ENCODE results near the gene NHS. TPM values are rescaled to one million over a fixed set of nuclear protein-coding genes. Genes with fewer than 3 reads are reported as not detected.

Gene NHS
- total RNA-seq, result 1 to 10 TPM; 1.2 to 2.7 TPM

DNA sequence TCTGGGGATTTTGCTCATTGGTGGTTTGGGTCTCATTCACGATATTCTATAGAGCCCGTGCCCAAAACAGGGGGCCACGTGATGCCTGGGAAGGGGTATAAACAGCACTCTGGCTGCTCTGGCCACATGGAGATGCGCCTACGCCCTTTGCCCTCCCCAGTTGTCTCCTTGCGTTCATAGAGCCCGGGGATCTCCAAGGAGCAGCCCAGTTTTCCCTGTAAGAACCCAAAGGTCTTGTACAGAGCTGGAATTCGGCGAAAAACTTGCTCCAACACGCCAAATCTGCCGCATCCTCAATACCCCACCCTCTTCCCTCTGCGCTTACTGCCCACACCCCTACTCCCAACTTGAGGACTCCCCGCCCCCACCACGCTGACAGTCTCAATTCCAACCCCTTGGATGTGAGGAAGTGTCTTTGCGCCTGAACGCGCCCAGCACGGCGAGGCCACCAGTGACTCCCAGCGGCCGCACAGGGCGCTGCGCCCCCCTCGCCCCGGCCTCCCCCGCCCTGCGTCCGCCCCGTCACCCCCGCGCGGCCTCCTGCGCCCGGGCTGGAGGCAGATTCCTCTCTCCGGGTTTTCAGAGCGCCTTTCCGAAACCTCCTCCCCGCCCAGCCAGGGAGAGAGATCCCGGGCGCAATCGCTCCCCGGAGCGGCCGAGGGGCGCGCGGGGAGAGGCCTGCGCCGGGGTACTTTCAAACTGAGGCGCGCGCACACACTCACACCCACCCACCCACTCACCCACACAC is at the start of gene NHS:
Gene NHS (plus strand): TSS at position 582 of the 748 bp plus-strand sequence. CDS start 558 bp downstream, outside the sequence.
- peak in 1 of 2 donors; percentile 26 for ATAC-seq
- DNase-seq (ENCODE audit: low spot score in 2 of 2), result no peak
- no peak within 1 kb of the TSS for H3K27ac Mint-ChIP-seq
- peaks cover 0 to 1% of the 10 kb centered on the region in 2 donors for H3K36me3 Mint-ChIP-seq
- H3K9me3 Mint-ChIP-seq, result peaks cover 1 to 2% of the 10 kb centered on the region in 2 donors

DNA sequence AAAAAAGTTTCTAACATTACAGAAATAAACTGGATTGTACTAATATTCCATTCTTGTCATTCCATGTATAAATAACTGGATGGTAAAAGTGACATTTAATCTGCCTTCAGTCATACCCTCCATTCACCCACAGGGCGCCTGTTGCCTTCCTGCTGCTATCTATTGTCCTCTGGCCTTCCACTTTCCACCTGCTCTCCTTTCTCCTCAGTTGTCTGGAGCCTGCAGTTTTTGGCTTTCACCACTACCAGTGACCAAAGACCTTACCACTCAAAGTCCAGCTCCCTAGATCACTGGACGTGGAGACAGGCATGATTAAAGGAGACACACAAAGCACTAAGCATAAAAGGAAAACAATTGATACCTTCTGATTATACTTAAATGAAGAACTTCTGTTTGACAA is 46.2 kb upstream of the NHS start:
- H3K36me3 Mint-ChIP-seq, result no peaks in the 10 kb centered on the region
- DNase-seq (ENCODE audit: low spot score in 2 of 2), result no peak
- ATAC-seq, result no peak
- no peaks in the 10 kb centered on the region for H3K9me3 Mint-ChIP-seq
- H3K27ac Mint-ChIP-seq, result no peak overlapping the region

DNA sequence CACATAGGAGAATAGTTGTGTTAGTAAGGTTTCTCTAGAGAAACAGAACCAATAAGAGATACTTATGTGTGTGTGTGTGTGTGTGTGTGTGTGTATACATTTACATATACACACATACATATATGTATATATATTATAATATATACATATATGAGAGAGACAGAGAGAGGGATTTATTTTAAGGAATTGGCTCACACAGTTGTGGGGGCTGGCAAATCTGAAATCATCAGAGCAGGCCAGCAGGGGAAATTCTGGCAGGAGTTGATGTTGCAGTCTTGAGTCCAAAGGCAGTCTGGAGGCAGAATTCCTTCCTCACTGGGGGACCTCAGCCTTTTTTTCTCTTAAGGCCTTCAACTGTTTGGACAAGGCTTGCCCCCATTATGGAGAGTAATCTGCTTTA is 38.6 kb upstream of the NHS start:
- ATAC-seq (no peak), DNase-seq (ENCODE audit: low spot score in 2 of 2) (no peak)
- no peaks in the 10 kb centered on the region for H3K9me3 Mint-ChIP-seq
- no peaks in the 10 kb centered on the region for H3K36me3 Mint-ChIP-seq
- no peak overlapping the region for H3K27ac Mint-ChIP-seq

DNA sequence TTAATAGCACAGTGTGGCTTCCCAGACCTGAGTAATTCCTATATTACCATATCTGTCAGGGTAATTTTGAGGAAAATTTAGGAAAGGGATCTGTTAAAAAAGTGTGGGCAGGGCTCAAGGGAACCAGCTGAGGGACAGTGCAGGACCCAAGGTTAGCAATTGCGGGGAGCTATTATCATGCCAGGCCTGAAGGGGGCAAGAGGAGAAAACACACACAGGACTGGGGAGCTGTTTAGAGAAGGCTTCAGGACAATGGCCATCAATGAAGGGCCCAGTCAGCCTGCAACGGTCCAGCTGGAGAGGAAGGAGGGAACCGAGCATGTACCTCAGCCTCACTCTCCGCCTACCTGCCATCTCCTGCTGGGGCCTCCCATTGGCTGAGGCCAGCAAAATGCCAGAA is 19.0 kb upstream of the NHS start:
- ATAC-seq, result peak in 1 of 2 donors; percentile 40
- no peak overlapping the region for H3K27ac Mint-ChIP-seq
- no peak for DNase-seq (ENCODE audit: low spot score in 2 of 2)
- peaks cover 0 to 4% of the 10 kb centered on the region in 2 donors for H3K9me3 Mint-ChIP-seq
- H3K36me3 Mint-ChIP-seq, result no peaks in the 10 kb centered on the region

DNA sequence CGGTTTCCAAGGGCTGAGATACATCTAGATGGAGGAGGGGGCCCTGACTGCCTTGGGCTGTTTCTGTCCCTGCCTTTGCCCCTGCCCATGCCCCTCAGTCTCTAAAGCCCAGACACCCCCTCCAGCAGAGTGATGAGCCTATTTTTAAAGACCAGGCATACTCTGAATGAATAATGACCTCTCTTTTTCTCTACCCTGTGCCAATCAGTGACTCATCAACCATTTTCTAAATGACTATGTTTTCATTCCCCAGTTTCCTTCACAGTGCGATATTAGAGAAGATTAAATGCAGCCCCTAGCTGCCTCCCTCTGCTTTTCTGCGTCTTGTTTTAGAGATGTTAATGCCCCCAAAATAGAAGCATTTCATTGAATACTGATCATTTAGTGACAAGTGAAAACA is 15.5 kb upstream of the NHS start:
- peak in 1 of 2 donors; percentile 43 for ATAC-seq
- DNase-seq (ENCODE audit: low spot score in 2 of 2), result no peak
- Mint-ChIP-seq H3K9me3 (peaks cover 0 to 1% of the 10 kb centered on the region in 2 donors), H3K27ac (no peak overlapping the region), H3K36me3 (no peaks in the 10 kb centered on the region)

DNA sequence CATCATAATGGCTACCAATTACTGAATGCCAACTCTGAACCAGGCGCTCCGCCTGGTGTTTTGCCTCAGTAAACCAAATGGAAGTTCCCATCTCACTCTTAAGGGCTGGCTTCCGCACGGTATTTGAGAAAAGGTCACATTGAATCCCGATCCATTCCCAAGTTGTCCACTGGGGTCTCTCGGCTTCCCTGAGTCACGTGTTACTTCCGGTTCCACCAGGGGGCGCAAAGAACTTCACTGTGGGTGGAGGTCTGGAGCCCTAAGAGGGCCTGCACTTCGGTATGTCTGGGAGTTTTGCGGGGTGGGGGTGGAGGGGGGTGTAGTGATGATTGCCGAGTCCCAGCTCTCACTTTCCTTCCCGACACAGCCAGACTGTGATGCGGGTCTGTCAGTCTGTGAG is 13.4 kb upstream of the NHS start:
- Mint-ChIP-seq H3K36me3 (no peaks in the 10 kb centered on the region), H3K27ac (no peak overlapping the region), H3K9me3 (no peaks in the 10 kb centered on the region)
- DNase-seq (ENCODE audit: low spot score in 2 of 2), result no peak
- ATAC-seq, result no peak

DNA sequence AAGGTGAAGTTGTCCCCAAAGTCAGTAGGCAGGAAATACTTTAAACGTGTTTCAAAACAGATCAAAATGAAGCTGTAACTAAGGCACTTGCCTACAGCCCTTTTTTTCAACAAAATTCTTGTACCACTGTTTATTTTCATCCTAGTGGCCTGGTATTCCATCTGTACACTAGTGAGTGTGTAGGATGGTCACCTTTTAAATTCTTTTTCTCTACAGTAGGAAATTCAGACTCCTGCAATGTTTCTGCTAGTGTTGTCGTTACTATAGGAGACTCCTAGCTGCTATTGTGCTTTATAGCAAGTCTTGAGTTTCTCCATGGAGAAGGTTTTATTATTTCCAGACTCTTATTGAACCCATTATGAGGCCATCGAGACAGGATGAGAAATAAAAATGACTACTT is 7.0 kb upstream of the NHS start:
- no peak for DNase-seq (ENCODE audit: low spot score in 2 of 2)
- H3K9me3 Mint-ChIP-seq, result no peaks in the 10 kb centered on the region
- H3K27ac Mint-ChIP-seq, result no peak overlapping the region
- H3K36me3 Mint-ChIP-seq, result no peaks in the 10 kb centered on the region
- no peak for ATAC-seq

DNA sequence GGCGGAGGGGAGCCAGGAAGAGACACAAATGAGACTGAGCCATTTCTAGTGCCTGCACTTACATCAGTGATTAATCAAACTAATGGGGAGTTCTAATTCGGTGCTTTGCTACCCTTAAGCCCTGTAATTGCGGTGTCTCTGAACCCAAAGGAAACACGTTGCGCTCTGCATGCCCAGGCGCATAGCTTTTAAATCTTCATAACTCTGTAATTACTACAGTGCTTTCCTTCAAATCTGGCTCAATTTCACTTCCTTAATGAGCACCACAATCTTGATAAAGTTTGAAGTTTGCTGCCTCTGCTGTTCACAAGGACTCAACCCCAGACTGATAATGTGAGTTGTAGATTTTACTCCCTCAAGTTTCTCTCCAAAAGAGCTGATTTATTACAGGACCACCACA is 5.7 kb upstream of the NHS start:
- Mint-ChIP-seq H3K27ac (no peak overlapping the region), H3K9me3 (no peaks in the 10 kb centered on the region), H3K36me3 (no peaks in the 10 kb centered on the region)
- no peak for ATAC-seq
- no peak for DNase-seq (ENCODE audit: low spot score in 2 of 2)

DNA sequence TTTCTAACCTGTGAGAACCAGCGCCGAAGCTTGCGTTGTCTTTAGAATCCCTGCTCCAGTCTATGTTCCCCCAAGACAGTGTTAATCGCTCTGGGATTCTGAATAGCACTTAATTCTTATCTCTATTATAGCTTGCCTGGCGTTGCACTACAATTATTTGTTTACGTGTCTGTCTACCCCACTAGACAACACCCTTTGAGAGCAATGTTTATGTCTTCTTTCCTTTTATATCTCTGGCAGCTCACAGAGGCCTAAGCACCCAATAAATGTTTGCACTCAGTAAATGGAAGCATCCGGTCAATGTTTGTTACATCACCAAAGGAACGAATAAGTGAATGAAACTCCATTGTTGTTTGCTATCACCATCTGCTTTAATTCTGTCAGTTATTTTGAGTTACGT is 4.8 kb upstream of the NHS start:
- Mint-ChIP-seq H3K36me3 (no peaks in the 10 kb centered on the region), H3K27ac (no peak overlapping the region), H3K9me3 (no peaks in the 10 kb centered on the region)
- ATAC-seq (no peak), DNase-seq (ENCODE audit: low spot score in 2 of 2) (no peak)

DNA sequence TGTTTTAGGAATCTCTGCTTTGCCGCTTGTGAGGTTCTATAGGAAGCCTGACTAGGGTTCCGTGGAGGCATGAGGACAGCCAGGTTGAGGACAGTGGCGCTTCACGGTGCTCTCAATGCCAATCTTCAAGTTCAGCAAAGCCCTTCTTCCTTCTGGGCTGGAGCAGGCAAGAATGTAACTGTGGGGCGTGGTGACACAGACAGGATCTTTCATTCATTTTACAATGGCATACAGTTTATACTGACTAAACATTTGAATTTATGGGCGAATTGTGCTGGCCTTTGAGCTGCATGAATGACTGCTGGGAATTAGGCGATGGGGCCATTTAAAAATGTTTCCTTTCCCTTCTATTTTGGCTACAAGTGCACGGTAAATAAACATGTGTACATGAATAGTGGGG is 2.9 kb upstream of the NHS start:
- no peak for ATAC-seq
- no peak overlapping the region for H3K27ac Mint-ChIP-seq
- no peaks in the 10 kb centered on the region for H3K9me3 Mint-ChIP-seq
- no peaks in the 10 kb centered on the region for H3K36me3 Mint-ChIP-seq
- no peak for DNase-seq (ENCODE audit: low spot score in 2 of 2)

DNA sequence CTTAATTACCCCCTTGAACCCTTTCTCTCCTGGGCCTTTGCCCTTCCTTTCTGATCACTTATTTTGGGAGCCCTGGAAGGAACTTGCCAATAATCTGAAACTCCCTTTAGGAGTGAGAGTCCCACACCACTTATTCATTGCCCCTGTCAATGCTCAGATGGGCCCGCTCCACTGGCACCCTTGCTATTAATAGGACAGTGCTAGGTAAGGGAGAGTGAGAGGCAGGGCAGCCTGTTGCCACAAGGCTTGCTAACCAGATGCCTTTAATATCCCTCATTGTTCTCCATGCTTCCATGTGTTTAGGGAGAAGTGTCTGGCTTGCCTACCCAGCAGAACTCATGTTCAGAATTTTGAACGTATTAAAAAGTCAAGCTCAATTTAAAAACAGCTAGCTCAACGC is 1.7 kb upstream of the NHS start:
- DNase-seq (ENCODE audit: low spot score in 2 of 2), result no peak
- no peaks in the 10 kb centered on the region for H3K36me3 Mint-ChIP-seq
- ATAC-seq, result no peak
- no peak overlapping the region for H3K27ac Mint-ChIP-seq
- H3K9me3 Mint-ChIP-seq, result no peaks in the 10 kb centered on the region

DNA sequence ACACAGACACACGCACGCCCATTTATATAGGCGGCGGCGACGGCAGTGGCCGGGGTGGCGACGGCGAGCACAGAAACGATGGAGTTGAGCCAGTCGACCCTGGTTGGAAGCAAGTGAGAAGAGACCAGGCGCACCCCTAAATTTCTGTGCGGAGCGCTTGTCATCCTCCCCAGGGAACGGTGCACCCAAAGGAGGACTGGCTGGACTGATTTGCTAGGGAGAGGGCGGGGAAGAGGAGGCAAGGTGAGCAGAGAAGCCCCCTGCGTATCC is 302 bp downstream of the NHS start:
- DNase-seq (ENCODE audit: low spot score in 2 of 2), result no peak
- H3K27ac Mint-ChIP-seq, result no peak overlapping the region
- H3K36me3 Mint-ChIP-seq, result peaks cover 0 to 5% of the 10 kb centered on the region in 2 donors
- ATAC-seq, result no peak
- peaks cover 5% of the 10 kb centered on the region in 2 donors for H3K9me3 Mint-ChIP-seq

DNA sequence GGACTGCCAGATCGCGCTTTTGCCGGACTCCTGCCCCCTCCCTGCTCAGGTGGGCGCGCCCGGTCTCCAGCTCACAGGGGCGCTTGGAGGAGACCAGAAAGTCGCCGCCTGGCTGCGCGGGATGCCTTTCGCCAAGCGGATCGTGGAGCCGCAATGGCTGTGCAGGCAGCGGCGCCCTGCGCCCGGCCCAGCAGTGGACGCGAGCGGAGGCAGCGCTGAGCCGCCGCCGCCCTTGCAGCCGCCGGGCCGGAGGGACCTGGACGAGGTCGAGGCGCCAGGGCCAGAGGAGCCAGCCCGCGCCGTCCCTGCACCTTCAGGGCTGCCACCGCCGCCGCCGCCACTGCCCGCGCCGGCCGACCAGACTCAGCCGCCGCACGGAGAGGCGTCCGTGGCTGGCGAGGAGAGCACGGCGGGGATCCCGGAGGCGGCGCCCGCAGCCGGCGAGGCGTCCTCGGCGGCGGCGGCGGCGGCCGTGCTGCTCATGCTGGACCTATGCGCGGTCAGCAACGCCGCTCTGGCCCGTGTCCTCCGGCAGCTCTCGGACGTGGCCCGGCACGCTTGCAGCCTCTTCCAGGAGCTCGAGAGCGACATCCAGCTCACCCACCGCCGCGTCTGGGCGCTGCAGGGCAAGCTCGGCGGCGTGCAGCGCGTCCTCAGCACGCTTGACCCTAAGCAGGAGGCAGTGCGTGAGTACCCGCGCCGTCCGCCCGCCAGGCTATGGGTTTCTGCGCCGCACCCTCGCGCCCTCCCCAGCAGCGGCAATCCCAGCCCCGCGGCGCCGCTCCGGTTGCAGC is 834 bp downstream of the NHS start:
- peaks cover 5 to 9% of the 10 kb centered on the region in 2 donors for H3K9me3 Mint-ChIP-seq
- ATAC-seq (no peak), DNase-seq (ENCODE audit: low spot score in 2 of 2) (no peak)
- peaks cover 0 to 8% of the 10 kb centered on the region in 2 donors for H3K36me3 Mint-ChIP-seq
- no peak overlapping the region for H3K27ac Mint-ChIP-seq

DNA sequence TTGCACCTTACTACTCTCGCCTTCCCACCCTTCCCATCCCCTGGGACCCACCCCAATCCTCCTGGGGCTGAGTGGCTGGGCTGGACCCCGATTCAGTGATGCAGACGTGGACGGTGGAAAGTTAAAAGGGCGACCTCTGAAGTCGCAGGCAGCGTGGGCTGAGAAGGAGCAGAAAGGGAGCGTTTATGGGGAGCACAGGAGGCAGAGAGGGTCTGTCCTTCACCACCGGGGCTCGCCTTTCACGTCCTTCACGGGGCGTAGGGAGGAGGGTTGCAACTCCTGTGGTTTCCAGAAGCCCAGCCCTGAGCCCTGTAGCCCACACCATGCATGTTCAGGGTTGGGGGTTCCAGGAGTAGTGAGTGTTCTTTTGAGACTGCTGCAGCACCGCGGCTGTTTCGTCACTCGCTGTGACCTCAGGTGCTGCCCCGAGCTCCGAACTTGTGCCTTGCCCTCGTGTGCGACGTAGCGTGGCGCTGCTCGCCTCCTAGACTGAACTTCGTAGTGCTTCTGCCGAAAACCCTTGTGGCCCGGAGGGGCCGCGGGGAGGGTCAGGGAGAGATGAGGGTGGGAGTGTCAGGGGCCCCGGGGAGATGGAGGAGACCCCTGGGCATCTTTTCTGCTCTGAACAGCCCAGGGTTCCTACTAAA is 1.6 kb downstream of the NHS start:
- ATAC-seq (no peak), DNase-seq (ENCODE audit: low spot score in 2 of 2) (no peak)
- peaks cover 0 to 10% of the 10 kb centered on the region in 2 donors for H3K36me3 Mint-ChIP-seq
- H3K9me3 Mint-ChIP-seq, result peaks cover 5 to 11% of the 10 kb centered on the region in 2 donors
- no peak overlapping the region for H3K27ac Mint-ChIP-seq

DNA sequence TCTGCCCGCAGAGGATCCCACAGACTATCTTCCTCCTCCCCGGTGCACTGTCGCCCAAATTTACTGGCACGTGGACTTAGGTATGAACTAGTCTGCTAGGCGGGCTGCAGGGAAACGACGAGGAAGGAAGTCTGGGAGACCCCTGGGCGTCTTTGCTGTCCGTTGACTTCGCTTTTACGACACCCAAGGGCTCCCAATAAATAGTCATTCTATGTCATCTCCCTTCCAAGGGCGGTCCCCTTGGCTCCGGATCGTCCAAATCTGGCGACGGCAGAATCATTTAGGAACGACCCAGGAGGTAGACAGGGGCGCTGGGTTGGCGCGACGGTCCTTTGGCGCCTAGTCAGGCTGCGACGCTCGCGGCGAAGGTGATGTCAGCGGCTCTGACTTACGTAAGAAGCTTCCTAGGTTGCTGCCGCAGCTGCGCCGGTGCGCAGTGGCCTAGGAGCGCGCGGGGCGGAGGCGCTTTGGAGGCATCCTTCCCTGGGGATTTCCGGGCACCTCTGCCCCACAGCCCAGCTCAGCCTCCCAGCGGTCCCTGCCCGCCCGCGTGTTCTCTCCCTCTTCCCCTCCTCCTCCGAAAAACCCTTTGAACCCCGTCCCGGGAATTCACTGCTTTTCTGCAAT is 2.2 kb downstream of the NHS start:
- Mint-ChIP-seq H3K27ac (no peak overlapping the region), H3K9me3 (peaks cover 8 to 16% of the 10 kb centered on the region in 2 donors), H3K36me3 (peaks cover 1 to 13% of the 10 kb centered on the region in 2 donors)
- DNase-seq (ENCODE audit: low spot score in 2 of 2), result no peak
- ATAC-seq, result peak; percentile 76 to 78

DNA sequence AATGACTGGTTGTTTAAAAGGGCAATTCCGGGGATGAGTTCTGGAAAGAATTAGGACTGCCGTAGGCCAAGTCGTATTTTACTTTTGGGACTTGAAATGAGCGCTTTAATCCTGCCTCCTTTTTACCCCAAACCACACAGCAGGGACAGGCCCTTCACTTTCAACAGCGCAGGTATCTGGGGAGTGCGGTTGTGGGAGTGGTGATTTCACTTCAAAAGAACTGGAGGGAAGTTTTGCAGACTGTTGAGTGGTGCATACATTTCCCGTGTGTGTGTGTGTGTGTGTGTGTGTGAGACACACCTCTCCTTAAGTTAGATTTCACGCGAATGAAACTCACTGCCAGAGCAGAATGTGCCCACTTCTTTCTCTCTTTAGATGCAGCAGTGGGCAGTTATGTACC is 2.8 kb downstream of the NHS start:
- peak overlapping the region in 1 of 2 donors; percentile 14 for H3K27ac Mint-ChIP-seq
- peaks cover 12 to 20% of the 10 kb centered on the region in 2 donors for H3K9me3 Mint-ChIP-seq
- H3K36me3 Mint-ChIP-seq, result peaks cover 7 to 19% of the 10 kb centered on the region in 2 donors
- DNase-seq (ENCODE audit: low spot score in 2 of 2) (peak in 1 of 2 donors; percentile 13), ATAC-seq (peak; percentile 80 to 82)

DNA sequence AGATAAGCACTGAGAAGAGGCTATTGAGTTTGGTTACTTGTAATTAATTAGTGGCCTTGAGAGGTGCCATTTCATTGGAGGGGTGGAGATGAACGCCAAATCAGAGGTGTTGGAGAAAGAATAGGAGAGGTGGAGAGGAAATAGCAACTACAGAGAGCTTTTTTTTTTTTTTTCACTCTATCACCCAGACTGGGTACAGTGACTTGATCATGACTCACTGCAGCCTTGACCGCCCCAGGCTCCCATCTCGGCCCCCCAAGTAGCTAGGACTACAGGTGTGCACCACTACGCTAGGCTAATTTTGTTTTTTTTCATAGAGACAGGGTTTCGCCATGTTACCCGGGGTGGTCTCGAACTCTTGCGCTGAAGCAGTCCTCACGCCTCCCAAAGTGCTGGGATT is 5.2 kb downstream of the NHS start:
- peaks cover 21 to 32% of the 10 kb centered on the region in 2 donors for H3K9me3 Mint-ChIP-seq
- H3K36me3 Mint-ChIP-seq, result peaks cover 15 to 19% of the 10 kb centered on the region in 2 donors
- DNase-seq (ENCODE audit: low spot score in 2 of 2), result no peak
- no peak for ATAC-seq
- no peak overlapping the region for H3K27ac Mint-ChIP-seq

Measured in activated naive CD4-positive, alpha-beta T cell treated with anti-CD3 and anti-CD28 coated beads, Interleukin-2, amount 50 U/mL, for 72 hours (primary cell).